Fibroblast of lung (primary cell): ENCODE data around the gene MCAT. TPM values are rescaled to one million over a fixed set of nuclear protein-coding genes. Genes with fewer than 3 reads are reported as not detected.

Experiments
- DNase-seq, 2 donors: peaks; one replicate each; pipeline versions ENCODE4 v3.0.0 to v3.0.0-alpha.2; 2010; ENCODE audit warnings: low read depth in 2 of 2
- H2AFZ ChIP-seq: 2 replicates; pipeline ENCODE4 v1.5.1; 2012; ENCODE audit warnings: low read length, control low read depth, inconsistent platforms
- H3K27ac ChIP-seq: 2 replicates; pipeline ENCODE4 v1.5.1; 2011; ENCODE audit warnings: low read length, control low read depth; ENCODE audit not compliant: insufficient read depth
- H3K27me3 ChIP-seq: 2 replicates; pipeline ENCODE4 v1.5.1; 2011; ENCODE audit warnings: mild to moderate bottlenecking, low read length; ENCODE audit not compliant: control insufficient read depth, insufficient read depth
- H3K36me3 ChIP-seq: 2 replicates; pipeline ENCODE4 v1.5.1; 2011; ENCODE audit warnings: low read length; ENCODE audit not compliant: control insufficient read depth, insufficient read depth
- H3K4me1 ChIP-seq: 2 replicates; pipeline ENCODE4 v1.5.1; 2011; ENCODE audit warnings: low read length; ENCODE audit not compliant: control insufficient read depth, insufficient read depth; ENCODE audit errors: extremely low read depth
- H3K4me2 ChIP-seq: 2 replicates; pipeline ENCODE4 v1.5.1; 2011; ENCODE audit warnings: low read length, control low read depth; ENCODE audit not compliant: insufficient read depth; ENCODE audit errors: extremely low read depth
- H3K4me3 ChIP-seq, 4 experiments: fragments of 200-600 bp in 1 of 4; sonication (generic) in 1 of 4; replicated peaks in 1 of 4; 2 replicates each; pipeline ENCODE4 v1.5.1; 2011 to 2016; ENCODE audit warnings: low read length in 4 of 4, low read depth in 3 of 4, mild to moderate bottlenecking in 3 of 4, control low read depth in 2 of 4, inconsistent platforms in 1 of 4, mixed read lengths in 1 of 4; ENCODE audit not compliant: insufficient read depth in 1 of 4; ENCODE audit errors: control extremely low read depth in 1 of 4
- H3K79me2 ChIP-seq: 2 replicates; pipeline ENCODE4 v1.5.1; 2012; ENCODE audit warnings: mild to moderate bottlenecking, low read length, inconsistent platforms; ENCODE audit not compliant: control insufficient read depth, insufficient read depth
- H3K9ac ChIP-seq: 2 replicates; pipeline ENCODE4 v1.5.1; 2011; ENCODE audit warnings: mild to moderate bottlenecking, low read length, control low read depth; ENCODE audit not compliant: insufficient read depth
- H3K9me3 ChIP-seq: 2 replicates; pipeline ENCODE4 v1.5.1; 2012; ENCODE audit warnings: low read depth, low read length; ENCODE audit not compliant: control insufficient read depth, insufficient read depth
- H4K20me1 ChIP-seq: 2 replicates; pipeline ENCODE4 v1.5.1; 2011; ENCODE audit warnings: low read length; ENCODE audit not compliant: control insufficient read depth, insufficient read depth; ENCODE audit errors: extremely low read depth
- CTCF ChIP-seq, 2 donors: IDR thresholded peaks in 1 of 2; conservative IDR thresholded peaks in 1 of 2; 1 replicate in 1 of 2; 2 replicates in 1 of 2; pipeline ENCODE4 v1.5.1; 2011 to 2012; ENCODE audit warnings: low read length in 2 of 2, control low read depth in 1 of 2, inconsistent platforms in 1 of 2, low read depth in 1 of 2, mild to moderate bottlenecking in 1 of 2
- EZH2 ChIP-seq: IDR thresholded peaks from 2 replicates; pipeline ENCODE4 v1.5.1; 2012; ENCODE audit warnings: low read length, control low read depth, mild to moderate bottlenecking; ENCODE audit errors: missing control alignments
- polyA plus RNA-seq, 2 donors: library from polyadenylated mRNA; depleted of rRNA in 1 of 2; stranded (reverse) in 1 of 2; unstranded in 1 of 2; fragments of >200 nt; gene quantifications; 2 replicates each; pipeline ENCODE4 v1.2.1, GENCODE V29; 2011 to 2012; ENCODE audit warnings: missing spikeins in 1 of 2
- total RNA-seq: library from RNA; depleted of rRNA; stranded (reverse); fragments of >200 nt; gene quantifications from 2 replicates; pipeline ENCODE4 v1.2.1, GENCODE V29; 2014

MCAT gene
- total and polyA plus RNA-seq, 2 donors (not counting 1 experiment from before 2014, with no cell fraction given) = 8.4 to 9.3 TPM

GRCh38 chr22:43144949-43145348 is 1.8 kb upstream of the MCAT start:
- Histone ChIP-seq H2AFZ (no peak overlapping the region), H3K36me3 (no peaks in the 10 kb centered on the region), H4K20me1 (no peaks in the 10 kb centered on the region), H3K4me3 (no peak overlapping the region), H3K9ac (no peak overlapping the region), H3K27ac (no peak overlapping the region), H3K27me3 (no peaks in the 10 kb centered on the region), H3K9me3 (no peaks in the 10 kb centered on the region), H3K79me2 (peaks cover 5% of the 10 kb centered on the region), H3K4me2 (no peak overlapping the region), H3K4me1 (no peaks in the 10 kb centered on the region)
- TF ChIP-seq EZH2 (no peak), CTCF (conservative IDR thresholded peaks at IDR 0.05 in 1 of 2, IDR thresholded peaks at IDR 0.05 in 1 of 2; ENCODE audit: low read depth in 1 of 2, low read length in 2 of 2) (no peak)
- no peak for DNase-seq

- no peak overlapping the region for H2AFZ ChIP-seq
- no peak overlapping the region for H3K9ac ChIP-seq
- H4K20me1 ChIP-seq = no peaks in the 10 kb centered on the region
- TF ChIP-seq CTCF (conservative IDR thresholded peaks at IDR 0.05 in 1 of 2, IDR thresholded peaks at IDR 0.05 in 1 of 2; ENCODE audit: low read depth in 1 of 2, low read length in 2 of 2) = no peak
- no peak for TF ChIP-seq EZH2
- no peak overlapping the region for H3K4me2 ChIP-seq
- H3K27ac ChIP-seq = no peak overlapping the region
- peaks cover 7% of the 10 kb centered on the region for H3K36me3 ChIP-seq
- no peak overlapping the region for H3K4me3 ChIP-seq
- no peaks in the 10 kb centered on the region for H3K9me3 ChIP-seq
- DNase-seq = no peak
- H3K27me3 ChIP-seq = no peaks in the 10 kb centered on the region
- H3K4me1 ChIP-seq = no peaks in the 10 kb centered on the region
- H3K79me2 ChIP-seq = peaks cover 1% of the 10 kb centered on the region
These were observed 6.4 kb downstream of the MCAT start for GRCh38 chr22:43136801-43137200.

GRCh38 chr22:43136255-43136654 is 6.9 kb downstream of the MCAT start:
- Histone ChIP-seq H3K4me2 (no peak overlapping the region), H3K79me2 (no peaks in the 10 kb centered on the region), H4K20me1 (no peaks in the 10 kb centered on the region), H3K36me3 (peaks cover 7% of the 10 kb centered on the region), H3K4me3 (no peak overlapping the region), H3K27me3 (no peaks in the 10 kb centered on the region), H3K9me3 (no peaks in the 10 kb centered on the region), H3K9ac (no peak overlapping the region), H3K27ac (no peak overlapping the region), H2AFZ (no peak overlapping the region), H3K4me1 (no peaks in the 10 kb centered on the region)
- DNase-seq = peak; percentile 20 to 29
- TF ChIP-seq EZH2 (no peak), CTCF (conservative IDR thresholded peaks at IDR 0.05 in 1 of 2, IDR thresholded peaks at IDR 0.05 in 1 of 2; ENCODE audit: low read depth in 1 of 2, low read length in 2 of 2) (peak; percentile 56 to 72)
